Activated T-helper 1 cell treated with anti-CD3 and anti-CD28 coated beads, Interleukin-2, amount 50 U/mL, for 16 hours (primary cell): ENCODE data around the gene CHRNB1.

Experiments
- DNase-seq, 2 donors: peaks; one replicate each; pipeline ENCODE4 v3.0.0-alpha.2; 2020; ENCODE audit warnings: low read depth in 1 of 2, low spot score in 1 of 2

The CHRNB1 gene

DNA sequence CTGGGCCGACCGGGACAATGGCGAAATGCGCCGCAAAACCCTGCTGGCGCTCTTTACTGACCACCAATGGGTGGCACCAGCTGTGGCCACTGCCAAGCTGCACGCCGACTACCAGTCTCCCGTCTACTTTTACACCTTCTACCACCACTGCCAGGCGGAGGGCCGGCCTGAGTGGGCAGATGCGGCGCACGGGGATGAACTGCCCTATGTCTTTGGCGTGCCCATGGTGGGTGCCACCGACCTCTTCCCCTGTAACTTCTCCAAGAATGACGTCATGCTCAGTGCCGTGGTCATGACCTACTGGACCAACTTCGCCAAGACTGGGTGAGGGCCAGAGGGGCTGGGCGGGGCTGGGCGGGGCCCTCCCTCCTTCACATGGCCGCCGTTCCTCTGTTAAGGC is 29.1 kb upstream of the CHRNB1 start:
- DNase-seq, result no peak

- DNase-seq, result no peak
Measured at GRCh38 chr17:7416323-7416722, 28.5 kb upstream of the CHRNB1 start.

- DNase-seq, result no peak
Measured at GRCh38 chr17:7417056-7417655, 27.7 kb upstream of the CHRNB1 start.

- DNase-seq, result no peak
Measured at GRCh38 chr17:7418472-7419152, 26.2 kb upstream of the CHRNB1 start.

DNA sequence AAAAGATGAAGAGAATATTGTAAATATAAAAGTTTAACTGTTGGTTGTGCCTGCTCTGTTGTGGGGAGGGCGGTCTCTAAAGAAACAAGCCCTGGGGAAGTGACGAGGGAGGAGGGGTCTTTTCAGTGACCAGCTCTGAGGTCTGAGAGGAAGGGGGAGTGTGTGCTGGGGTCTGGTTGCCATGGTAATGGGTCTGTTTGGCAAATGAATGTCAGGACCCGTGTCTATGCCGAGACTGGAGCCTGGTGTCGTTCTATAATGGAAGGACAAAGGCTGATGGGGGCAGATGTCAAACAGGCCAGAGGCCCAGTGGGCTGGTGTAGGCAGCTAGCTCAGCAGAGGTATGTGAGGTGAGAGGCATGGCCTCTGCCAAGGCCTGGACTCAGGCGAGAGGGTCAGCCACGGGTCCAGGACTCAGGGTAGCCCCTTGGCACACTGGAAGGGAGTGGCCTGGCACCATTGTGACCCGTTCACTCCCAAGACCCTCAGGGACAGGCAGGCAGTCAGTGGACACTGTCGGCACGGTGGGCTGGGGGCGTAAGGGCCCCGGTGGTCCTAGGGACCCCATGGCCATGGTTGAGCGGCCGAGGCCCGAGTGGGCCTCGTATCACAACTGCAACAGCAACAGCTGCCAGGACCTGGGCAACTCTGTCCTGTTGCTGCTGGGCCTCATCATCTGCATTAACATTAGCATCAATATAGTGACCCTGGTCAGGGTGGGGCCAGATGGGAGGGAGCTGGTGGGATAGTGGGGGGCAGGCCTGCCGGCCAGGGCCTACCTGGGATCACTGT is 24.8 kb upstream of the CHRNB1 start, which contains the start of gene SPEM1:
SPEM1 (plus strand) TSS at position 506 of the 792 bp plus-strand sequence; CDS start at position 567, 61 bp downstream.
- no peak for DNase-seq

- no peak for DNase-seq
Measured at GRCh38 chr17:7421186-7421585, 23.7 kb upstream of the CHRNB1 start.

- DNase-seq, result no peak
Measured at GRCh38 chr17:7423679-7424078, 21.2 kb upstream of the CHRNB1 start.

DNA sequence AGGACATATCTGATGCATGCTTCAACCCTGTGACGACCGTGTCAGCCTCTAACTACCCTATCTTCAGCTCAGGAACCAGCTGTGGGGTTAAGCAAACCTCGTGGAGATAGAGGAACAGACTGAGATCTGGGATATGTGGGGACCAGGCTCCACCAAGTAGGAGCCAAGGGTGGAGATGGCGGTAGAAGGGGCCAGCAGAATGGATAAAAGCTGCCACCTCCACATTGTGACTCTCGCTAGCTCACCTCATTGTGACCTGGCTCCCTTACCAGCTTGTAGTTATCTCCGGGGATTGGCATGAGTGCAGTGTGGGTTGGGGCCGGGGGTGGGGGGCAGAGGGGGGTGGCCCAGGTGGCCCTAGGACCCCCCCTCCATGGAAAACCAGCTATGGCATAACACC is 19.5 kb upstream of the CHRNB1 start, which contains the start of gene SPEM2:
SPEM2 (plus strand) TSS at position 301 of the 400 bp plus-strand sequence; CDS start at position 374, 73 bp downstream.
- no peak for DNase-seq

- no peak for DNase-seq
Measured at GRCh38 chr17:7425756-7426155, 19.1 kb upstream of the CHRNB1 start.

GRCh38 chr17:7426203-7426863 is 18.5 kb upstream of the CHRNB1 start:
- no peak for DNase-seq

DNA sequence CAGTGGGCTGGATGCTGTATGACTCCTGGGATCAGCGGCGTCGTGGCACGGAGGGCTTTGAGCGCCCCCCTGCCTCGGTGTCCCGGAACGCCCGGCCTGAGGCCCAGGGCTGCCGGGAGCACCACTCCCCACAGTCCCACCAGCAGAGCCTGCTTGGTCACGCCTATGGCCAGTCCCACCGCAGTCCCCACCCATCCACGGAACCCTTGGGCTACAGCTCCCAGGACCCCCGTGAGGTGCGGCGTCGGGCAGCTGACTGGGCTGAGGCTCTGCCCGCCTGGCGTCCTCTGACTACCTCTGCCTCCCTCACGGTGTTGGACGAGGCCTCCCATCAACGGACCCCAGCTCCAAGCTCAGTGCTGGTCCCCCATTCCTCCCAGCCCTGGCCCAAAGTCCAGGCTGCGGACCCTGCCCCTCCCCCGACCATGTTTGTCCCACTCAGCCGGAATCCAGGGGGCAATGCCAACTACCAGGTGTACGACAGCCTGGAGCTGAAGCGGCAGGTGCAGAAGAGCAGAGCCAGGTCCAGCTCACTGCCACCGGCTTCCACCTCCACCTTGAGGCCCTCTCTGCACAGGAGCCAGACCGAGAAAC is 17.9 kb upstream of the CHRNB1 start:
- no peak for DNase-seq

DNA sequence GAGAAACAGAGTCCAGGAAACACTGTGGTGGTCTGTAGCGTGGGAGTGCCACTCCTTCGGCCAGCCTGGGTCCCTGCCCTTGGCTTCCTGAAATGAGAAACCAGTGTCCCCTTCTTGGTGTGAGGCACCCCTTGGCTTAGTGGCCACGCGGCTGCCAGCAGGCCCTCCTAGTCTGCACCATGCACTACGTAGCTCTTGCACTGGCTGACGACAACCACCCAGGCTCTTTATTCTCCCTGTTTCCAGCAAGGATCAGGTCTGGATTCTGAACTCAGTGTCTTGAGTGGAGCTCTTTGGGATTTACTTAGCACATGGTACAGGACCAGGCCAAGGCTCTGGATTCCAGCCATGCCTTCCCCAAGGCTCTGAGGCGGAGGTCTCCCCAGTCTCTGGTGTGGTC is 17.3 kb upstream of the CHRNB1 start:
- DNase-seq, result no peak

DNA sequence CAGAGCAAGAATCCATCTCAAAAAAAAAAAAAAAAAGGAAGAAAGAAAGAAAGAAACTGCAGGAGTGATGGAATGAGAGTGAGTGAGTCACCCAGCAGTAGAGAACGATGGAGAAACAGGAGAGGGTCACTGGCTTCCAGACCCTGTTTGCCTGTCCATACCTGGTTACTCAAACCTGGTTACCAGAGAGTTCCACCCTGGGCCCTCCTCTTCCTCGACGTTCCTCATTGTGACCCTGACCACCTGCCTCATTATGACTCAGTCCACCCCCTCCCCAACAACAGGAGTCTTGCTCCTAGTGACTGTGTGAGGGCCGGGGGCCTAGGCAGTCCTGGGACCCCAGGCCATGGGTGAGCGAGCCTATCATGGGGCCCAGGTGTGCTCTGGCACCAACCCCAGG is 16.3 kb upstream of the CHRNB1 start, which contains the start of gene SPEM3:
SPEM3 (plus strand) TSS at position 301 of the 400 bp plus-strand sequence; CDS start at position 347, 46 bp downstream.
- DNase-seq, result no peak

- no peak for DNase-seq
Measured at GRCh38 chr17:7429722-7430121, 15.1 kb upstream of the CHRNB1 start.

DNA sequence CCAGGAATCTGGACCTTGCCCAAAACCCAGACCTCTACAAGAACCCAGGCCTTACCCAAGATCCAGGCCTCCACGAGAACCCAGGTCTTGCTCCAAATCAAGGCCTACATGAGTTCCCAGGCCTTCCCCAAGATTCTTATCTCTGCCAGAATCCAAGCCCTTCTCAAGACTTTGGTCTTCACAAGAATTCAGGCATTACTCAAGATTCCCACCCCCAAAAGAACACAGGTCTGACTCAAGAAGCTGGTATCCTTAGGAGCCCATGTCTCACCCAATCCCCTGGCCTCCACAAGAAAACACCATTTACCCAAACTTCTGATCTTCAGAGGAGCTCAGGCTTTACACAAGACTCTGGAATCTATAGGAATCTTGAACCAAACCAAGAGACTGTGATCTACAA is 13.6 kb upstream of the CHRNB1 start:
- DNase-seq, result no peak

GRCh38 chr17:7432296-7432695 is 12.6 kb upstream of the CHRNB1 start:
- no peak for DNase-seq

GRCh38 chr17:7435676-7436555 is 8.9 kb upstream of the CHRNB1 start:
- DNase-seq, result peak; percentile 32 to 45

DNA sequence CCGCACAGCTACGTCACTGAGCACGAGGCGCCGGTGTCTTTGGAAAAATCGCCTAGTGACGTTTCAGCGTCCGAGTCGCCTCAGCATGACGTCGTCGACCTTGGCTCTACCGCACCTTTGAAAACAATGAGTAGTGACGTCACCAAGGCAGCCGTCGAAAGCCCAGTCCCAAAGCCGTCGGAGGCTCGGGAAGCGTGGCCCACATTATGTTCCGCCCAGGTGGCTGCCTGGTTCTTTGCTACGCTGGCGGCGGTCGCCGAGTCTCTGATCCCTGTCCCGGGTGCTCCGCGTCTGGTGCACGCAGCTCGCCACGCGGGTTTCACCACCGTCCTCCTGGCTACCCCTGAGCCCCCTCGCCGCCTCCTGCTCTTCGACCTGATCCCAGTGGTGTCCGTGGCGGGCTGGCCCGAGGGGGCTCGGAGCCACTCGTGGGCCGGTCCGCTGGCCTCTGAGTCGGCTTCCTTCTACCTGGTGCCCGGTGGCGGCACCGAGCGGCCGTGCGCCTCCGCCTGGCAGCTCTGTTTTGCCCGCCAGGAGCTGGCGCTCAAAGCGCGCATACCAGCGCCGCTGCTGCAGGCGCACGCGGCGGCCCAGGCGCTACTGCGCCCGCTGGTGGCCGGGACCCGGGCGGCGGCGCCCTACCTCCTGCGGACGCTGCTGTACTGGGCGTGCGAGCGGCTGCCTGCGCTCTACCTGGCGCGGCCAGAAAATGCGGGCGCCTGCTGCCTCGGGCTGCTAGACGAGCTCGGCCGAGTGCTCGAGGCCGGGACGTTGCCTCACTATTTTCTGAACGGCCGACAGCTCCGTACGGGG is 8.1 kb upstream of the CHRNB1 start:
- DNase-seq, result peak; percentile 50 to 71

- no peak for DNase-seq
Measured at GRCh38 chr17:7437369-7437863, 7.4 kb upstream of the CHRNB1 start.
